GM23248 (cell line): ENCODE results near the gene CNTRL.

Source experiments
- EZH2 ChIP-seq: fragments of 200-600 bp; sonication (generic); IDR thresholded peaks from 2 replicates; pipeline ENCODE4 v1.6.1; 2018; ENCODE audit warnings: antibody characterized with exemption, mild to moderate bottlenecking; ENCODE audit not compliant: insufficient read depth, poor library complexity, severe bottlenecking
- EZH2phosphoT487 ChIP-seq: fragments of 200-600 bp; sonication (generic); IDR thresholded peaks from 2 replicates; pipeline ENCODE4 v1.6.1; 2018; ENCODE audit warnings: antibody characterized with exemption, moderate library complexity, mild to moderate bottlenecking, low read depth; ENCODE audit not compliant: insufficient read depth

GRCh38 chr9:121192518-121192917 is 117.8 kb downstream of the CNTRL start:
- TF ChIP-seq EZH2 (no peak), EZH2phosphoT487 (no peak)
